ENCODE measurements around the gene CCNY.

GRCh38 chr10:35452847-35453246, 116.5 kb downstream of the CCNY start:
- TF ChIP-seq CTCF (IDR thresholded peaks at IDR 0.05; ENCODE audit: poor library complexity) = no peak
- no peak for TF ChIP-seq EZH2 (IDR thresholded peaks at IDR 0.05; ENCODE audit: borderline replicate concordance)

All from hepatocyte (in vitro differentiated cells).